IMR-90 (cell line): ENCODE results near the gene SSU72. TPM values are rescaled to one million over a fixed set of nuclear protein-coding genes. Genes with fewer than 3 reads are reported as not detected.

Experiments
- ATAC-seq: fragments of 200-7000 bp; cut with Tn5 transposase; 2 replicates; pipeline ENCODE4 v1.9.1; 2020; ENCODE audit warnings: low read depth, mild to moderate bottlenecking, moderate library complexity
- BruUV-seq: library from RNA; stranded (reverse); fragments of 400-500 nt; replicated peaks from 2 replicates; lab custom pipeline; 2021; lab: Mats Ljungman, UMichigan
- CTCF ChIA-PET: fragments of 300-600 bp; formaldehyde crosslinking; extraction: SDS; loops from one replicate; lab custom pipeline; 2021; ENCODE audit warnings: antibody characterized with exemption; lab: Yijun Ruan, JAX
- POLR2A ChIA-PET: fragments of 300-600 bp; sonication (Branson Sonifier 250); formaldehyde crosslinking; loops from one replicate; lab custom pipeline; 2022; ENCODE audit warnings: antibody characterized with exemption; ENCODE audit not compliant: unreplicated experiment; lab: Charles Lee
- DNase-seq: peaks from one replicate; pipeline ENCODE4 v3.0.0; 2013
- H2AFZ ChIP-seq: replicated peaks from 2 replicates; pipeline ENCODE3; 2013; ENCODE audit warnings: low read length, mild to moderate bottlenecking; ENCODE audit not compliant: poor library complexity
- H2AK5ac ChIP-seq: 2 replicates; pipeline ENCODE4 v1.6.1; 2013; ENCODE audit warnings: low read depth, low read length, inconsistent platforms
- H2AK9ac ChIP-seq: replicated peaks from 2 replicates; pipeline ENCODE3; 2013; ENCODE audit warnings: mild to moderate bottlenecking, low read depth, low read length, moderate library complexity; ENCODE audit not compliant: poor library complexity
- H2BK120ac ChIP-seq: 2 replicates; pipeline ENCODE4 v1.6.1; 2013; ENCODE audit warnings: low read depth, low read length, inconsistent platforms
- H2BK15ac ChIP-seq: 3 replicates; pipeline ENCODE4 v1.6.1; 2013; ENCODE audit warnings: low read depth, low read length, inconsistent platforms
- H2BK20ac ChIP-seq: 2 replicates; pipeline ENCODE4 v1.6.1; 2013; ENCODE audit warnings: low read depth, mild to moderate bottlenecking, inconsistent platforms, low read length, moderate library complexity
- H2BK5ac ChIP-seq: 2 replicates; pipeline ENCODE4 v1.6.1; 2013; ENCODE audit warnings: mild to moderate bottlenecking, low read depth, low read length, inconsistent platforms; ENCODE audit not compliant: poor library complexity, severe bottlenecking
- H3K14ac ChIP-seq: replicated peaks from 2 replicates; pipeline ENCODE4 v1.6.1; 2013; ENCODE audit warnings: low read depth, low read length, inconsistent platforms
- H3K18ac ChIP-seq: 2 replicates; pipeline ENCODE4 v1.6.1; 2013; ENCODE audit warnings: low read depth, low read length, control low read depth
- H3K23ac ChIP-seq: 2 replicates; pipeline ENCODE4 v1.6.1; 2013; ENCODE audit warnings: low read depth, low read length, inconsistent platforms
- H3K27ac ChIP-seq: 2 replicates; pipeline ENCODE4 v1.5.1; 2013; ENCODE audit warnings: mild to moderate bottlenecking, control low read depth, low read length; ENCODE audit not compliant: insufficient read depth
- H3K27me3 ChIP-seq: 2 replicates; pipeline ENCODE4 v1.6.1; 2013; ENCODE audit warnings: low read length; ENCODE audit not compliant: control insufficient read depth, insufficient read depth
- H3K36me3 ChIP-seq: 2 replicates; pipeline ENCODE4 v1.6.1; 2013; ENCODE audit warnings: low read length, mixed read lengths; ENCODE audit not compliant: control insufficient read depth, insufficient read depth
- H3K4ac ChIP-seq: 2 replicates; pipeline ENCODE4 v1.6.1; 2013; ENCODE audit warnings: low read depth, low read length, inconsistent platforms
- H3K4me1 ChIP-seq: 2 replicates; pipeline ENCODE4 v1.6.1; 2013; ENCODE audit warnings: low read length, mixed read lengths; ENCODE audit not compliant: control insufficient read depth, insufficient read depth
- H3K4me2 ChIP-seq: 2 replicates; pipeline ENCODE4 v1.6.1; 2013; ENCODE audit warnings: low read depth, mild to moderate bottlenecking, control low read depth, low read length, moderate library complexity
- H3K4me3 ChIP-seq: 2 replicates; pipeline ENCODE4 v1.5.1; 2013; ENCODE audit warnings: low read depth, mild to moderate bottlenecking, control low read depth, low read length, moderate library complexity; ENCODE audit not compliant: insufficient read depth
- H3K56ac ChIP-seq: 2 replicates; pipeline ENCODE4 v1.6.1; 2013; ENCODE audit warnings: low read length, inconsistent platforms; ENCODE audit not compliant: insufficient read depth; ENCODE audit errors: extremely low read depth
- H3K79me1 ChIP-seq, 2 experiments: 2 replicates each; pipeline ENCODE4 v1.6.1; 2013; ENCODE audit warnings: low read length in 2 of 2, inconsistent platforms in 1 of 2, low read depth in 1 of 2
- H3K9ac ChIP-seq: 2 replicates; pipeline ENCODE4 v1.6.1; 2013; ENCODE audit warnings: low read depth, low read length, control low read depth
- H3K9me1 ChIP-seq: 2 replicates; pipeline ENCODE4 v1.6.1; 2013; ENCODE audit warnings: low read length, inconsistent platforms; ENCODE audit not compliant: insufficient read depth
- H3K9me3 ChIP-seq: 2 replicates; pipeline ENCODE4 v1.6.1; 2013; ENCODE audit warnings: low read length; ENCODE audit not compliant: control insufficient read depth, insufficient read depth
- H4K20me1 ChIP-seq: 2 replicates; pipeline ENCODE4 v1.6.1; 2013; ENCODE audit warnings: low read length, inconsistent platforms; ENCODE audit not compliant: insufficient read depth
- H4K5ac ChIP-seq: 2 replicates; pipeline ENCODE4 v1.6.1; 2013; ENCODE audit warnings: mild to moderate bottlenecking, low read depth, low read length, control low read depth
- H4K8ac ChIP-seq, 2 experiments: 2 replicates each; pipeline ENCODE4 v1.6.1; 2013; ENCODE audit warnings: low read depth in 2 of 2, low read length in 2 of 2, control low read depth in 1 of 2, inconsistent platforms in 1 of 2
- H4K91ac ChIP-seq: 2 replicates; pipeline ENCODE4 v1.6.1; 2013; ENCODE audit warnings: low read depth, low read length, inconsistent platforms; ENCODE audit not compliant: insufficient read depth
- BHLHE40 ChIP-seq: fragments of 150-350 bp; IDR thresholded peaks from 2 replicates; pipeline ENCODE4 v1.6.1; 2016; ENCODE audit warnings: mild to moderate bottlenecking, low read depth, low read length
- CEBPB ChIP-seq: IDR thresholded peaks from 2 replicates; pipeline ENCODE4 v1.6.1; 2012; ENCODE audit warnings: low read depth, low read length, improper control_type of control experiment
- ELK1 ChIP-seq: fragments of 150-350 bp; IDR thresholded peaks from 2 replicates; pipeline ENCODE4 v1.6.1; 2016; ENCODE audit warnings: low read depth, mild to moderate bottlenecking, low read length, moderate library complexity, borderline replicate concordance
- FOS ChIP-seq: fragments of 150-350 bp; IDR thresholded peaks from 2 replicates; pipeline ENCODE4 v1.6.1; 2016; ENCODE audit warnings: low read depth, low read length
- MAFK ChIP-seq: IDR thresholded peaks from 2 replicates; pipeline ENCODE4 v1.6.1; 2012; ENCODE audit warnings: low read depth, low read length, improper control_type of control experiment
- MXI1 ChIP-seq: IDR thresholded peaks from 2 replicates; pipeline ENCODE4 v1.6.1; 2012; ENCODE audit warnings: low read depth, mild to moderate bottlenecking, low read length, moderate library complexity, borderline replicate concordance
- POLR2A ChIP-seq: IDR thresholded peaks from 2 replicates; pipeline ENCODE4 v1.6.1; 2012; ENCODE audit warnings: mild to moderate bottlenecking, low read depth, low read length
- RFX5 ChIP-seq: IDR thresholded peaks from 2 replicates; pipeline ENCODE4 v1.8.0; 2012; ENCODE audit warnings: low read depth, mild to moderate bottlenecking, low read length, moderate library complexity
- SMC3 ChIP-seq: fragments of 150-350 bp; IDR thresholded peaks from 2 replicates; pipeline ENCODE4 v1.6.1; 2016; ENCODE audit warnings: low read depth, mild to moderate bottlenecking, antibody characterized with exemption, low read length, moderate library complexity
- USF2 ChIP-seq: fragments of 150-350 bp; IDR thresholded peaks from 2 replicates; pipeline ENCODE4 v1.6.1; 2017; ENCODE audit warnings: mild to moderate bottlenecking, antibody characterized with exemption, low read length, low read depth
- WGBS, 2 experiments: methylation state at CpG; one replicate each; pipeline versions ENCODE4 v1.1.5 to v1.1.7; 2013; ENCODE audit warnings: missing lambda C conversion rate in 2 of 2; ENCODE audit not compliant: insufficient read length in 1 of 2; ENCODE audit errors: extremely low coverage in 2 of 2; 5-methylcytosine and 5-hydroxymethylcytosine counted together
- dilution Hi-C: fragments of 300-500 bp; cut with HindIII; formaldehyde crosslinking; loops from one replicate; pipeline ENCODE4 v1.14.3; 2018; ENCODE audit warnings: low sequenced_read_pairs; ENCODE audit not compliant: unreplicated experiment
- in situ Hi-C: fragments of 300-500 bp; cut with MboI; formaldehyde crosslinking; loops from 3 replicates; pipeline ENCODE4 v1.14.3; 2019; ENCODE audit warnings: low sequenced_read_pairs, inconsistent platforms, mixed read lengths
- intact Hi-C: fragments of 100-400 bp; cut with micrococcal nuclease; formaldehyde crosslinking; loops from 2 replicates; pipeline ENCODE4 v1.10.0; 2022
- polyA plus RNA-seq, 3 experiments: library from polyadenylated mRNA; depleted of rRNA; stranded (reverse); fragments of >200 nt; gene quantifications; 2 replicates each; pipeline ENCODE4 v1.2.3, GENCODE V29; 2012; ENCODE audit warnings: low replicate concordance in 1 of 3
- total RNA-seq: library from RNA; depleted of rRNA; stranded (reverse); fragments of >200 nt; gene quantifications from 2 replicates; pipeline ENCODE4 v1.2.3, GENCODE V29; 2012

The SSU72 gene
- total and polyA plus RNA-seq, 2 of the 4 experiments (the other 2 are of a cell fraction): 33.7 to 88.4 TPM

GRCh38 chr1:1614204-1614953, 39.7 kb upstream of the SSU72 start:
- intact Hi-C loops (loop anchor here (2.0 kb wide), 1 partner anchor 44 kb away; the partner anchor contains the start of gene CDK11B), in situ Hi-C loops (no loop called here), dilution Hi-C loops (no loop called here)
- H3K4me2 ChIP-seq: peak overlapping the region; percentile 79
- H4K8ac ChIP-seq: peak overlapping the region; percentile 26 to 59; a peak in 2 of 4 replicates
- no peak overlapping the region; the same call in 1 of the 2 replicates for H2AK5ac ChIP-seq
- H3K23ac ChIP-seq: peak overlapping the region; percentile 65; the same call in 1 of the 2 replicates
- peaks cover 10% of the 10 kb centered on the region; the same call in 1 of the 2 replicates for H3K36me3 ChIP-seq
- peak overlapping the region; percentile 30; the same call in 1 of the 2 replicates for H3K4ac ChIP-seq
- peak overlapping the region; percentile 90 for H2AFZ ChIP-seq
- no peaks in the 10 kb centered on the region for H3K9me3 ChIP-seq
- H4K5ac ChIP-seq: no peak overlapping the region
- H2BK20ac ChIP-seq: no peak overlapping the region
- H4K91ac ChIP-seq: peak overlapping the region; percentile 5; the same call in 1 of the 2 replicates
- peaks cover 31% of the 10 kb centered on the region for H4K20me1 ChIP-seq
- H3K79me1 ChIP-seq: peaks cover 19 to 46% of the 10 kb centered on the region in 2 experiments; a peak in 3 of 4 replicates
- TF ChIP-seq BHLHE40 (peak; percentile 21; the same call in 1 of the 2 replicates), MAFK (no peak), SMC3 (no peak), MXI1 (peak; percentile 54; the same call in 1 of the 2 replicates), FOS (0 out of 2 replicates have a peak, but pooled peaks have one; percentile 3), RFX5 (no peak), USF2 (peak; percentile 60; the same call in 1 of the 2 replicates), ELK1 (no peak), POLR2A (0 out of 2 replicates have a peak, but pooled peaks have one; percentile 41), CEBPB (peak; percentile 72; the same call in 1 of the 2 replicates)
- peak overlapping the region; percentile 9 for H3K27ac ChIP-seq
- peak overlapping the region; percentile 94 for H2AK9ac ChIP-seq
- 29% methylated on average over 15 of the region's 30 CpGs; no CpG with 5 or more reads in 1 of the 2 experiments for WGBS, 2 experiments
- no peak overlapping the region for H3K18ac ChIP-seq
- no TSS peak for BruUV-seq
- H3K14ac ChIP-seq: peak overlapping the region; percentile 33; the same call in 1 of the 2 replicates
- H2BK5ac ChIP-seq: peak overlapping the region; percentile 55
- ChIA-PET CTCF (no interaction called here), POLR2A (interaction anchor here (0.6 kb wide), 2 partner anchors 12 to 27 kb away, joined by 3 read pairs; no protein-coding TSS in a partner anchor)
- H2BK120ac ChIP-seq: no peak overlapping the region
- DNase-seq: peak; percentile 88
- H3K9me1 ChIP-seq: peaks cover 11% of the 10 kb centered on the region; the same call in 1 of the 2 replicates
- H3K9ac ChIP-seq: peak overlapping the region; percentile 54
- H3K4me3 ChIP-seq: peak overlapping the region; percentile 71
- no peak overlapping the region for H2BK15ac ChIP-seq
- no peak overlapping the region for H3K56ac ChIP-seq
- ATAC-seq: 0 out of 2 replicates have a peak, but pooled peaks have one; percentile 0
- H3K27me3 ChIP-seq: no peaks in the 10 kb centered on the region
- H3K4me1 ChIP-seq: peaks cover 7% of the 10 kb centered on the region
